ENCODE results near the gene PTPRN2.
"Not testable (repeated sequence)": the region's sequence is repeated elsewhere in the genome, so short reads cannot be mapped to it uniquely, and the experiment has no call there.

Gene PTPRN2

GRCh38 chr7:158386355-158386618, 201.3 kb downstream of the PTPRN2 start:
- no peak for DNase-seq

- DNase-seq: not testable (repeated sequence)
Measured at GRCh38 chr7:158385496-158386354, 201.9 kb downstream of the PTPRN2 start.

- DNase-seq: no peak
Measured at GRCh38 chr7:158384746-158385145, 202.9 kb downstream of the PTPRN2 start.

- DNase-seq: no peak
Measured at GRCh38 chr7:158383665-158384064, 204.0 kb downstream of the PTPRN2 start.

- DNase-seq: no peak
Measured at GRCh38 chr7:158382363-158383254, 205.0 kb downstream of the PTPRN2 start.

GRCh38 chr7:158381956-158382355, 205.7 kb downstream of the PTPRN2 start:
- no peak for DNase-seq

GRCh38 chr7:158378978-158379377, 208.6 kb downstream of the PTPRN2 start:
- no peak for DNase-seq

- DNase-seq: no peak
Measured at GRCh38 chr7:158377800-158378623, 209.6 kb downstream of the PTPRN2 start.

- not testable (repeated sequence) for DNase-seq
Measured at GRCh38 chr7:158376839-158377186, 210.8 kb downstream of the PTPRN2 start.

- DNase-seq: not testable (repeated sequence)
Measured at GRCh38 chr7:158376146-158376838, 211.3 kb downstream of the PTPRN2 start.

GRCh38 chr7:158375034-158375433, 212.6 kb downstream of the PTPRN2 start:
- no peak for DNase-seq

GRCh38 chr7:158374586-158374985, 213.0 kb downstream of the PTPRN2 start:
- DNase-seq: no peak

- no peak for DNase-seq
Measured at GRCh38 chr7:158374146-158374545, 213.5 kb downstream of the PTPRN2 start.

- DNase-seq: no peak
Measured at GRCh38 chr7:158373476-158374133, 214.0 kb downstream of the PTPRN2 start.

GRCh38 chr7:158372400-158373342, 215.0 kb downstream of the PTPRN2 start:
- no peak for DNase-seq

GRCh38 chr7:158371856-158372255, 215.8 kb downstream of the PTPRN2 start:
- DNase-seq: no peak

GRCh38 chr7:158369866-158370265, 217.8 kb downstream of the PTPRN2 start:
- DNase-seq: no peak

- DNase-seq: no peak
Measured at GRCh38 chr7:158369290-158369689, 218.3 kb downstream of the PTPRN2 start.

GRCh38 chr7:158368449-158368848, 219.2 kb downstream of the PTPRN2 start:
- DNase-seq: no peak

- no peak for DNase-seq
Measured at GRCh38 chr7:158367634-158367982, 220.0 kb downstream of the PTPRN2 start.

Data from right kidney (tissue), 1 donor.